Uterus (tissue), 4 donors: ENCODE measurements around the gene GRK5. TPM values are rescaled to one million over a fixed set of nuclear protein-coding genes. Genes with fewer than 3 reads are reported as not detected.
"Not testable (repeated sequence)": the region's sequence is repeated elsewhere in the genome, so short reads cannot be mapped to it uniquely, and the experiment has no call there.

Experiments used
- DNase-seq, 2 donors: peaks; one replicate each; pipeline ENCODE4 v3.0.0-alpha.2; 2019 to 2020
- H3K27ac ChIP-seq, 2 donors: fragments of 200-600 bp; sonication (generic); 1 replicate in 1 of 2; 2 replicates in 1 of 2; pipeline ENCODE4 v1.5.1; 2016 to 2018
- H3K27me3 ChIP-seq, 2 donors: fragments of 200-600 bp; sonication (generic); one replicate each; pipeline ENCODE4 v1.5.1; 2018 to 2019; ENCODE audit warnings: control low read depth in 1 of 2
- H3K36me3 ChIP-seq, 2 donors: fragments of 200-600 bp; sonication (generic); one replicate each; pipeline ENCODE4 v1.5.1; 2019; ENCODE audit warnings: control low read depth in 1 of 2
- H3K4me1 ChIP-seq, 2 donors: fragments of 200-600 bp; sonication (generic); one replicate each; pipeline ENCODE4 v1.5.1; 2018 to 2019; ENCODE audit warnings: control low read depth in 1 of 2
- H3K4me3 ChIP-seq, 2 donors: fragments of 200-600 bp; sonication (generic); 1 replicate in 1 of 2; 2 replicates in 1 of 2; pipeline ENCODE4 v1.5.1; 2018 to 2019; ENCODE audit warnings: mild to moderate bottlenecking in 1 of 2
- H3K9me3 ChIP-seq, 2 donors: fragments of 200-600 bp; sonication (generic); one replicate each; pipeline ENCODE4 v1.5.1; 2019; ENCODE audit warnings: control low read depth in 1 of 2
- POLR2A ChIP-seq, 2 donors: fragments of 450-650 bp; IDR thresholded peaks; one replicate each; pipeline ENCODE4 v1.6.1; 2016; ENCODE audit warnings: antibody characterized with exemption in 2 of 2, mild to moderate bottlenecking in 1 of 2, moderate library complexity in 1 of 2
- intact Hi-C: fragments of 100-400 bp; cut with DNase I; formaldehyde crosslinking; loops from one replicate; pipeline ENCODE4 v1.15.1; 2023; ENCODE audit warnings: low total_unique reads
- total RNA-seq, 4 donors: library from RNA; depleted of rRNA in 3 of 4; stranded (reverse); fragments of >200 nt in 3 of 4; gene quantifications; one replicate each; pipeline versions ENCODE4 v1.1.0 to v1.2.4, GENCODE V29; 2014 to 2023
- TF ChIP-seq, protein P1 (sequence below), 4 experiments: fragments of 200-600 bp in 2 of 4; fragments of 450-650 bp in 2 of 4; sonication (generic) in 2 of 4; IDR thresholded peaks; one replicate each; pipeline ENCODE4 v1.5.1; 2016 to 2019; ENCODE audit warnings: antibody characterized with exemption in 4 of 4, mild to moderate bottlenecking in 2 of 4, moderate library complexity in 1 of 4
- donor health status: DM: yes; HTN: yes; CAD: no.

GRK5 gene
- total RNA-seq, 4 donors from 2014 or later: 11.6 to 34.6 (median 14.1) TPM

DNA sequence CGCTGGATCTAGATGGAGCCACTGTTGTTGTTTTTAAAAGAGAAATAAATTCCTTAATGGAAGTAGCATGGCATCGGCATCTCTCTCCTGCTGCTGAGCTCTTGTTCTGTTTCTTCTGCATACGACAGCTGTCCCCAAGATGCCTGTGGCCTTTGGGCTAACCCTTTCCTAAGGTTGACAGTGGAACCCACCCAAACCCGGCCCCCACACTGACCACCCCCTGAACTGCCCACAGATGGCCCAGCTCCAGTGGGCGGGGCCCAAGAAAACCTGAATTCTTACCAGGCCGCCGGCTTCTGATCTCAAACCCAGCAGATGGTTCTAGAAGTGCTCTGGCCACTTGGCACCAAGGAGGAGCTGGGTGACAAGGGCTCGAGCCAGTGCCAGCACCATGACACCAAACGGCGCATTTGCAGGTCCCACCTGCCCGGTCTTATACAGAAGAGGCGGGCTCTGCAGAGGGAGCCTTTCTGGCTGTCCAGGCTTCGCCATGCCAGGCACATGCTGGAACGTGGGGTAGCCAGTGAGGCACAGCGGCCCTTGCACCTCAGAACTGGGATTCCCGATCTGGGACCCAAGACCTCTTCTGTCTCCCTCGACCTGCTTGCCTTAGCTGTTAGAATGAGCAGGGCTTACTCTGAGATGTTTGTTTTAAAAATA, 252.4 kb downstream of the GRK5 start:
- no peaks in the 10 kb centered on the region for H3K27me3 ChIP-seq
- H3K27ac ChIP-seq: no peak overlapping the region
- TF ChIP-seq, protein P1, sequence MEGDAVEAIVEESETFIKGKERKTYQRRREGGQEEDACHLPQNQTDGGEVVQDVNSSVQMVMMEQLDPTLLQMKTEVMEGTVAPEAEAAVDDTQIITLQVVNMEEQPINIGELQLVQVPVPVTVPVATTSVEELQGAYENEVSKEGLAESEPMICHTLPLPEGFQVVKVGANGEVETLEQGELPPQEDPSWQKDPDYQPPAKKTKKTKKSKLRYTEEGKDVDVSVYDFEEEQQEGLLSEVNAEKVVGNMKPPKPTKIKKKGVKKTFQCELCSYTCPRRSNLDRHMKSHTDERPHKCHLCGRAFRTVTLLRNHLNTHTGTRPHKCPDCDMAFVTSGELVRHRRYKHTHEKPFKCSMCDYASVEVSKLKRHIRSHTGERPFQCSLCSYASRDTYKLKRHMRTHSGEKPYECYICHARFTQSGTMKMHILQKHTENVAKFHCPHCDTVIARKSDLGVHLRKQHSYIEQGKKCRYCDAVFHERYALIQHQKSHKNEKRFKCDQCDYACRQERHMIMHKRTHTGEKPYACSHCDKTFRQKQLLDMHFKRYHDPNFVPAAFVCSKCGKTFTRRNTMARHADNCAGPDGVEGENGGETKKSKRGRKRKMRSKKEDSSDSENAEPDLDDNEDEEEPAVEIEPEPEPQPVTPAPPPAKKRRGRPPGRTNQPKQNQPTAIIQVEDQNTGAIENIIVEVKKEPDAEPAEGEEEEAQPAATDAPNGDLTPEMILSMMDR (IDR thresholded peaks at IDR 0.05): no peak
- TF ChIP-seq POLR2A (IDR thresholded peaks at IDR 0.05): no peak
- intact Hi-C loops: no loop called here
- H3K4me1 ChIP-seq: no peaks in the 10 kb centered on the region
- DNase-seq: peak in 1 of 2 donors; percentile 14
- no peak overlapping the region for H3K4me3 ChIP-seq
- no peaks in the 10 kb centered on the region for H3K9me3 ChIP-seq
- no peaks in the 10 kb centered on the region for H3K36me3 ChIP-seq

- no peak for DNase-seq
- Histone ChIP-seq H3K27ac (no peak overlapping the region), H3K4me1 (no peaks in the 10 kb centered on the region), H3K4me3 (no peak overlapping the region), H3K9me3 (no peaks in the 10 kb centered on the region), H3K36me3 (no peaks in the 10 kb centered on the region), H3K27me3 (no peaks in the 10 kb centered on the region)
- intact Hi-C loops: no loop called here
- TF ChIP-seq POLR2A (IDR thresholded peaks at IDR 0.05): no peak
- TF ChIP-seq, protein P1 (IDR thresholded peaks at IDR 0.05): no peak
Observed at GRCh38 chr10:119460369-119461195, 253.2 kb downstream of the GRK5 start.

DNA sequence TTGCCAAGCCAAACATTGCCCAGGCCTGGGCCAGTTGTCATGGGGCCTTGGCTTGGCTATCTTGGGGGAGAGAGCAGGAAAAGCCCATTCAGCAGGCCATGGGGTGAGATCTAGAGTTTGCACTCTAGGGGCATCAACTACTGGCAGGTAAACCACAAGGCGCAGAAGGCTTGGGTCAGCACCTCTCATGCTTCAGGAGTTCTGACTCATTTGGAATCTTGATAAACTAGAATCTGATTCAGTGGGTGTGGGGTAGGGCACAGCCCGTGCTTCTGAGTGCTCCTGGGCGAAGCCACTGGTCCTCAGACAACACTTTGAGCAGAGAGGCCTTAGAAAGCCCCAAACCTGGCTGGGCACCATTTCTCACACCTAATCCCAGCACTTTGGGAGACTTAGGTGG, 254.0 kb downstream of the GRK5 start:
- TF ChIP-seq, protein P1 (IDR thresholded peaks at IDR 0.05): no peak
- TF ChIP-seq POLR2A (IDR thresholded peaks at IDR 0.05): no peak
- Histone ChIP-seq H3K4me1 (no peaks in the 10 kb centered on the region), H3K4me3 (no peak overlapping the region), H3K27ac (no peak overlapping the region), H3K9me3 (no peaks in the 10 kb centered on the region), H3K36me3 (no peaks in the 10 kb centered on the region), H3K27me3 (no peaks in the 10 kb centered on the region)
- no peak for DNase-seq
- intact Hi-C loops: no loop called here

DNA sequence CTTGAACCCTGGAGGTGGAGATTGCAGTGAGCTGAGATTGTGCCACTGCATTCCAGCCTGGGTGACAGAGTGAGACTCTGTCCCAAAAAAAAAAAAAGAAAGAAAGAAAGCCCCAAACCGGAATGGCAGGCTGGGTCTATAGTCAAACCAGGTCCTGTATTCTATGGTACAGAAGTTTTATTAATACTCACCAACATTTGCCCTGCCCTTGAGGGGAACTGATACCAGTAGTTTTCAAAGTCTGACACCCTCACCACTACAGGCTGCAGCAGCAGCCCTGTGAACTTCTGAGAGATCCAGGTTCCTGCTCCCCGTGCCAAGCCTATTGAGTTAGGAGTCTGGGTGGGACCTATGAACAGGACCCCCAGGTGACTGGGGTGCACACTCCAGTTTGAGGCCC, 254.6 kb downstream of the GRK5 start:
- H3K4me1 ChIP-seq: no peaks in the 10 kb centered on the region
- no peaks in the 10 kb centered on the region for H3K36me3 ChIP-seq
- H3K27ac ChIP-seq: no peak overlapping the region
- no peaks in the 10 kb centered on the region for H3K9me3 ChIP-seq
- intact Hi-C loops: no loop called here
- no peaks in the 10 kb centered on the region for H3K27me3 ChIP-seq
- no peak for DNase-seq
- H3K4me3 ChIP-seq: no peak overlapping the region
- TF ChIP-seq, protein P1 (IDR thresholded peaks at IDR 0.05): no peak
- TF ChIP-seq POLR2A (IDR thresholded peaks at IDR 0.05): no peak

- Histone ChIP-seq H3K4me3 (no peak overlapping the region), H3K4me1 (no peaks in the 10 kb centered on the region), H3K27ac (no peak overlapping the region), H3K27me3 (no peaks in the 10 kb centered on the region), H3K9me3 (no peaks in the 10 kb centered on the region), H3K36me3 (no peaks in the 10 kb centered on the region)
- TF ChIP-seq, protein P1 (IDR thresholded peaks at IDR 0.05): no peak
- TF ChIP-seq POLR2A (IDR thresholded peaks at IDR 0.05): no peak
- intact Hi-C loops: no loop called here
- DNase-seq: no peak
Observed at GRCh38 chr10:119462773-119463172, 255.4 kb downstream of the GRK5 start.

DNA sequence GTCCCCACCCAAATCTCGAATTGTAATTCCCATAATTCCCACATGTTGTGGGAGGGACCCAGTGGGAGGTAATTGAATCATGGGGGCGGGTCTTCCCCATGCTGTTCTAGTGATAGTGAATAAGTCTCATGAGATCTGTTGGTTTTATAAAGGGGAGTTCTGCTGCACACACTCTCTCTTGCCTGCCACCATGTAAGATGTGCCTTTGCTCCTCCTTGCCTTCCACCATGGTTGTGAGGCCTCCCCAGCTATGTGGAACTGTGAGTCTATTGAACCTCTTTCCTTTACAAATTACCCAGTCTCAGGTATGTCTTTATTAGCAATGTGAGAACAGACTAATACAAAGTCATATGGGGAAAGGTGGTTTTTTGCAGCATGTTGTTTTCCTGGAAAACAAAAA, 255.8 kb downstream of the GRK5 start:
- H3K27ac ChIP-seq, H3K9me3 ChIP-seq, intact Hi-C loops, H3K27me3 ChIP-seq, H3K4me1 ChIP-seq, H3K4me3 ChIP-seq, H3K36me3 ChIP-seq, DNase-seq: not testable (repeated sequence)
